Motor neuron (in vitro differentiated cells): Measurements from ENCODE around the gene P2RX5. TPM values are rescaled to one million over a fixed set of nuclear protein-coding genes. Genes with fewer than 3 reads are reported as not detected.
A peak's percentile ranks its signal among the peaks of the same experiment; 100 is the strongest.
"Not testable (repeated sequence)": the region's sequence is repeated elsewhere in the genome, so short reads cannot be mapped to it uniquely, and the experiment has no call there.

ENCODE experiments used
- ATAC-seq, 8 experiments: fragments of 200-7000 bp; cut with Tn5 transposase; replicated peaks in 6 of 8; 2 replicates each; pipeline ENCODE4 v1.8.0; 2021; ENCODE audit warnings: mild to moderate bottlenecking in 8 of 8, moderate library complexity in 8 of 8
- H3K27ac ChIP-seq, 2 donors: fragments of 250-450 bp; sonication (Bioruptor Pico); 2 replicates each; pipeline ENCODE4 v1.9.0; 2021; ENCODE audit warnings: antibody characterized with exemption in 2 of 2, mild to moderate bottlenecking in 2 of 2, moderate library complexity in 1 of 2
- H3K4me1 ChIP-seq, 2 donors: fragments of 250-450 bp; sonication (Bioruptor Pico); replicated peaks in 1 of 2; 2 replicates each; pipeline ENCODE4 v1.6.1; 2021; ENCODE audit warnings: antibody characterized with exemption in 2 of 2, mild to moderate bottlenecking in 2 of 2, moderate library complexity in 1 of 2
- H3K4me3 ChIP-seq, 5 donors: fragments of 250-450 bp; sonication (Bioruptor Pico); 2 replicates each; pipeline ENCODE4 v1.9.0; 2021; ENCODE audit warnings: antibody characterized with exemption in 5 of 5, mild to moderate bottlenecking in 5 of 5, moderate library complexity in 4 of 5
- WGBS, 10 experiments: fragments of 450-650 bp; shearing (Covaris generic); methylation state at CpG; one replicate each; pipeline ENCODE4 v1.0.0; 2022; 5-methylcytosine and 5-hydroxymethylcytosine counted together
- in situ Hi-C, 9 experiments: fragments of 400-800 bp; cut with MboI; loops; one replicate each; pipeline ENCODE4 v1.15.0; 2021; ENCODE audit warnings: low sequenced_read_pairs in 9 of 9, low pct_unique_long_range_greater_than_20kb in 2 of 9; ENCODE audit not compliant: unreplicated experiment in 9 of 9
- total RNA-seq, 8 experiments: library from RNA; unstranded; fragments of 300-600 nt; gene quantifications; 2 replicates each; pipeline versions ENCODE4 v1.2.3 to v1.2.4, GENCODE V29; 2022

Gene P2RX5
- total RNA-seq, 8 experiments from 2014 or later: 0.88 to 20.9 (median 1.3) TPM

DNA sequence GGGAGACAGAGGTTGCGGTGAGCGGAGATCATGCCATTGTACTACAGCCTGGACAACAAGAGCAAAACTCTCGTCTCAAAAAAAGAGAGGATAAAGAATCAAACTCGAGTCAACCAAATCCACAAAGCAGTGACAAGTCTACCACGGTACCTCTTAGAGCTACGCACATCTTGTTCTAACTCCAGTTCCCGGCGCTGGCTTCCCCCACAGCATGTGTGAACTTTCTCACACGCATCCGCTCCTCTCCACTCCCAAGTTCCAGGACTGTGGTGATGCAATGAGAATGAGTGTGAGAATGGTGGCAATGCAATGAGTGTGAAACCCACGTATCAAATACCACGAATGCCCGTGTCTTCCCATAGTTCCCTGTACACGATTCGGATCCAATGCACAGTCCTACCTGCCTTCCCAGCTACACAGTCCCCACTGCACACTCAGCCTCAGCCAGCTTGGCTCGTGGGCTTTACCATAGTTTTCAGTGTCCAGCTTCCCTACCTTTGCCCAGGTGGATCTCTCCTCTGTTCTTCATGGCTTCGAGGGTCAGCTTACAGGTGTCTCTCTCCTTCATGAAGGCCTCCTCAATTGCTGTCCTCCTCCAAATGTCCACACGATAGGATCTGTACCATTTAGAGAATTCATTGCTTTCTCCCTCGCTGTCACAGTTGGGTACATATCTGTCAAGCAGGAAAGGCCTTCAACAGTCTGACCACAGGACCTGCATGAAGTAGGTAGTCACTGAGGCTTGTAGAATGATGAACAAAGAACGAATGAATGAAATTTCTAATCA lies 9.2 kb upstream of the P2RX5 start:
- WGBS, 10 experiments: 10 to 100% (median 74%) methylated on average over 1 to 17 of the region's 20 CpGs
- no peak overlapping the region for H3K4me3 ChIP-seq
- no peak overlapping the region for H3K27ac ChIP-seq
- H3K4me1 ChIP-seq: no peaks in the 10 kb centered on the region
- in situ Hi-C loops: no loop called here
- no peak for ATAC-seq

- H3K4me1 ChIP-seq, H3K4me3 ChIP-seq, H3K27ac ChIP-seq, in situ Hi-C loops, ATAC-seq: not testable (repeated sequence)
- WGBS, 10 experiments: 73 to 100% (median 89%) methylated on average over 1 to 6 of the region's 7 CpGs; no CpG with 5 or more reads in 1 of the 10 experiments
Measured at GRCh38 chr17:3702041-3702539, 6.1 kb upstream of the P2RX5 start.

- no peak overlapping the region for H3K27ac ChIP-seq
- no peak overlapping the region for H3K4me3 ChIP-seq
- H3K4me1 ChIP-seq: peaks cover 6 to 11% of the 10 kb centered on the region in 2 donors
- WGBS, 10 experiments: 67 to 100% (median 84%) methylated on average over 2 to 4 of the region's 4 CpGs; no CpG with 5 or more reads in 4 of the 10 experiments
- ATAC-seq: no peak
- in situ Hi-C loops: no loop called here
Measured at GRCh38 chr17:3699951-3700350, 4.0 kb upstream of the P2RX5 start.

DNA sequence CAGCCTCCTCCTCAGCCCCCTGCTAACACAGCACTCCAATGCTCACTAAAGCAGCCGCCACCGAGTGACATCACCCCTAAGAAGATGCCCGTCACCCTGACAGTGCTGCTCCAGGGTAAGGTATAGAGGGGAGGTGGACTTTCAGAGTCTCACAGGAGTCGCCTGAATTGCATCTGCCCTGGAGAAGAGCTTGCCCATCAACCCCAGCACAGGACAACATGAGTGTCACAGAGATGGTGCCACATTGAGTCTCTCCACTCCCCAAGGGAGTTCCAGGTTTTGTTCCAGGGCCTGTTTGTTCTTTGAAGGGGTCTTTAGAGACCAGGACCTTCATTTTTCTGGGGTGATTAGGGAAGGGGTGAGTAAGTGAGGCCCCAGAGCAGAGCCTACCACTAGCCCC lies 2.2 kb upstream of the P2RX5 start:
- in situ Hi-C loops: no loop called here
- WGBS, 10 experiments: 46 to 100% (median 100%) methylated on average over 1 to 3 of the region's 4 CpGs; no CpG with 5 or more reads in 6 of the 10 experiments

DNA sequence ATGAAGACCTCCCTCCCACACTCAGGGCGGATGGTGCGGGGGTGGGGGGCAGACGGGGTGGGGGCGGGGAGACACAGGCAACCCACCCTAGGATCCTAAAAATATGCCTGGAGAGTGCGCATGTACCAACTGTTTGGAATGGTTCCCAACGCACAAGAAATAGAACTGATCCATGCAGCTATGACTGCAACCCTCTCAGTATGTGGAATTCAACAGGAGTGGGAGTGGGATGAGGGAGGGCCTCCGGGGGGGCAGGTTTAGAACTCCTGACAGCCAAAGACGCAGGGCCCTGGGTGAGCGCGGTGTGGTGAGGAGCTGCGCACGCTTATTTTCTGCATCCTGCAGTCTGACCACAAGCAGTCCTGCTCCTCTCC lies 1.1 kb upstream of the P2RX5 start:
- H3K4me1 ChIP-seq: peaks cover 9 to 17% of the 10 kb centered on the region in 2 donors
- in situ Hi-C loops: no loop called here
- no peak overlapping the region for H3K4me3 ChIP-seq
- H3K27ac ChIP-seq: no peak overlapping the region
- no peak for ATAC-seq
- WGBS, 10 experiments: 96% methylated on average over 5 of the region's 12 CpGs; no CpG with 5 or more reads in 9 of the 10 experiments

More for the DNA sequence above, 2.2 kb upstream of the P2RX5 start:
- ATAC-seq: no peak
- Histone ChIP-seq H3K4me1 (peaks cover 9 to 17% of the 10 kb centered on the region in 2 donors), H3K4me3 (no peak overlapping the region), H3K27ac (no peak overlapping the region)

DNA sequence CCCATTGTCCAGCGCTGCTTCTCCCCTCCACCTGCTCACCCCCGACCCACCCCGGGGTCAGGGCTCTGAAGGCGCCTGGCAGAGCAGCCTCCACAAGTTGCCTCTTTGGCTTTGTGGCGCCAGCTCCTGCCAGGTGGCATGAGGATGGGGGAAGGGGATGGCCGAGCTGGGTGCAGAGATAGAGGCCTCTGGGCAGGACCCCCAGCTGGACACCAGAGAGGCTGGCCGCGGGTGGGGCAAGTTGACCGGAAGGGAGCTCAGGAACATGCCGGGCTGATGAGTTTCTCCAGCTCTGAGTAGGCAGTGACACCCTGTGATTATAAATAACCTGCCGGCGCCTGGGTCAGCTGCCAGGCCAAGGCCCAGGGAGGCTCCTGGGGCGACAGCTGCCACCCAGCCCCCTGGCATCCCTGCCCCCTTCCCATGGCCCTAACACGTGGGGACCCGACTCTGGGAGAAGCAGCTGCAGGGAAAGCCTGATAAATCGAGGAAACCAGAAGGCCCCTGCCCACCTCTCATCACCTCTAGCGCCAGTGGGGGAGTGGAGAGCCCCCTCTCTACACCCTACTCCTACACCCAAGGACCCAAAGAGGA lies 729 bp downstream of the P2RX5 start:
- WGBS, 10 experiments: 0 to 80% (median 0%) methylated on average over 1 to 3 of the region's 17 CpGs; no CpG with 5 or more reads in 7 of the 10 experiments
- Histone ChIP-seq H3K4me3 (peak overlapping the region in 3 of 5 donors; percentile 23 to 32 (median 30)), H3K4me1 (peaks cover 9 to 17% of the 10 kb centered on the region in 2 donors), H3K27ac (no peak overlapping the region)
- in situ Hi-C loops: no loop called here
- ATAC-seq: peak; percentile 13 to 53 (median 22)

- ATAC-seq: peak in 2 of 8 experiments; percentile 10 to 31
- Histone ChIP-seq H3K4me1 (peaks cover 9 to 17% of the 10 kb centered on the region in 2 donors), H3K4me3 (no peak overlapping the region), H3K27ac (no peak overlapping the region)
- WGBS, 10 experiments: 0 to 100% (median 86%) methylated on average over 1 to 6 of the region's 9 CpGs; no CpG with 5 or more reads in 1 of the 10 experiments
- in situ Hi-C loops: no loop called here
Measured at GRCh38 chr17:3693829-3694231, 2.1 kb downstream of the P2RX5 start.

GRCh38 chr17:3693141-3693540 lies 2.8 kb downstream of the P2RX5 start:
- ATAC-seq: no peak
- in situ Hi-C loops: no loop called here
- no peak overlapping the region for H3K27ac ChIP-seq
- 58 to 100% (median 83%) methylated on average over 1 to 4 of the region's 4 CpGs; no CpG with 5 or more reads in 1 of the 10 experiments for whole genome bisulfite sequencing, 10 experiments
- no peak overlapping the region for H3K4me3 ChIP-seq
- peaks cover 9 to 20% of the 10 kb centered on the region in 2 donors for H3K4me1 ChIP-seq

DNA sequence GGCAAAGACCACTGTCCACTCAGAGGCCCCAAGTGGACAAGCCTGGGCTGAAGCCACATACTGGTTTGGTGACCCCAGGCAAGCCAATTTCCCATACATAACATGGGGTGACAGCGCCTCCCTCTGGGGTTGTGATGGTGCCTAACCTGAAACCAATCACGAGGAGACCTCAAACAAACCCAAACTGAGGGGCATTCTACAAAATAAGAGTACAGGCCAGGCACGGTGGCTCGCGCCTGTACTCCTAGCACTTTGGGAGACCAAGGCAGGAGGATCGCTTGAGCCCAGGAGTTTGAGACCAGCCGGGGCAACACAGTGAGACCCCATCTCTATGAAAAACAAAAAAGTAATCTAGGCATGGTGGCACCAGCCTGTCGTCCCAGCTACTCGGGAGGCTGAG lies 3.6 kb downstream of the P2RX5 start:
- in situ Hi-C loops: no loop called here
- Histone ChIP-seq H3K27ac (no peak overlapping the region), H3K4me1 (peaks cover 9 to 22% of the 10 kb centered on the region in 2 donors), H3K4me3 (no peak overlapping the region)
- ATAC-seq: no peak
- WGBS, 10 experiments: 40 to 94% (median 77%) methylated on average over 1 to 6 of the region's 9 CpGs; no CpG with 5 or more reads in 4 of the 10 experiments

- Histone ChIP-seq H3K27ac (no peak overlapping the region), H3K4me3 (no peak overlapping the region), H3K4me1 (peaks cover 9 to 22% of the 10 kb centered on the region in 2 donors)
- ATAC-seq: no peak
- in situ Hi-C loops: no loop called here
- 80 to 100% (median 90%) methylated on average over 1 to 5 of the region's 16 CpGs; no CpG with 5 or more reads in 7 of the 10 experiments for WGBS, 10 experiments
Measured at GRCh38 chr17:3691617-3692067, 4.3 kb downstream of the P2RX5 start.

- H3K27ac ChIP-seq: no peak overlapping the region
- ATAC-seq: peak in 2 of 8 experiments; percentile 12 to 28
- WGBS, 10 experiments: 60 to 92% (median 80%) methylated on average over 1 to 7 of the region's 22 CpGs; no CpG with 5 or more reads in 7 of the 10 experiments
- in situ Hi-C loops: no loop called here
- H3K4me3 ChIP-seq: no peak overlapping the region
- H3K4me1 ChIP-seq: peaks cover 5 to 14% of the 10 kb centered on the region in 2 donors
Measured at GRCh38 chr17:3690094-3690715, 5.8 kb downstream of the P2RX5 start.

DNA sequence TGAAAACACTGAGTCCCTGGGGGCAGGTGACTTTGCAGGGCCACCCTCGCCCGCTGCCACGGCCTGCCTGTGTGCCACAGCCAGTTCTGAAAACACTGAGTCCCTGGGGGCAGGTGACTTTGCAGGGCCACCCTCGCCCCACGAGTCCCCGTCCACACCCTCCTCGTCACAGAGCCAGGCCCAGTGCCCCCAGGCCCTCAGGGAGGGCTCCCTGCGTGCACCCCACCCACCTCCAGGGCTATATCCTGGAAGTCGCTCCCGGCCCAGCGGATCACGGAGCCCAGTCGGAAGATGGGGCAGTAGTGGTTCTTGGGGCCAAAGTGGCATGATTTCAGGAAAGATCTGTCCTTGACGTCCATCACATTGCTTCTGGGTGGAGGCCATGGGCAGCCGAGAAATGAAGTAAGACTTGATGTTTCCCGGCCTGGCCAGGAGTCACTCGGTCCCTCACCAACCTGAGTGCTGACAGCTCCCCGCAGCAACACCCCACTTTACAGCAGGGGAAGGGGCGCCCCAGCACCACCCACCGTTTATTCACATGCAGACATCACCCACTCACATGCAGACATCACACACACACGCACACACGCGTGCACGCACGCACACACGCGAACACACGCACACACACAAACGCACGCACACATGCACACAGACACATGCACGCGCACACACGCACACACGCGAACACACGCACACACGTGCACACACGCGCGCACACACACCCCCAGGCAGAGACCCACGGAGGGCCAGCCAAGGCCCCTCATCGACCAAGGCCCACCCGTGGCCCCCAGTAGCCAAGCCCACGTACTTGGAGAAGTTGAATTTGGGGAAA lies 6.5 kb downstream of the P2RX5 start:
- H3K4me3 ChIP-seq: no peak overlapping the region
- WGBS, 10 experiments: 91 to 100% methylated on average over 2 to 10 of the region's 44 CpGs; no CpG with 5 or more reads in 8 of the 10 experiments
- no peak overlapping the region for H3K27ac ChIP-seq
- peaks cover 0 to 7% of the 10 kb centered on the region in 2 donors for H3K4me1 ChIP-seq
- in situ Hi-C loops: no loop called here
- no peak for ATAC-seq
